GM19468 (cell line): ENCODE measurements around the gene MTX1.
A peak's percentile ranks its signal among the peaks of the same experiment; 100 is the strongest.

Source experiments
- ATAC-seq: cut with Tn5 transposase; IDR thresholded peaks from one replicate; pipeline ENCODE4 v1.9.1; 2021; ENCODE audit warnings: mild to moderate bottlenecking, moderate library complexity, moderate number of reproducible peaks; ENCODE audit not compliant: unreplicated experiment; ENCODE audit errors: extremely low read depth

MTX1 gene

DNA sequence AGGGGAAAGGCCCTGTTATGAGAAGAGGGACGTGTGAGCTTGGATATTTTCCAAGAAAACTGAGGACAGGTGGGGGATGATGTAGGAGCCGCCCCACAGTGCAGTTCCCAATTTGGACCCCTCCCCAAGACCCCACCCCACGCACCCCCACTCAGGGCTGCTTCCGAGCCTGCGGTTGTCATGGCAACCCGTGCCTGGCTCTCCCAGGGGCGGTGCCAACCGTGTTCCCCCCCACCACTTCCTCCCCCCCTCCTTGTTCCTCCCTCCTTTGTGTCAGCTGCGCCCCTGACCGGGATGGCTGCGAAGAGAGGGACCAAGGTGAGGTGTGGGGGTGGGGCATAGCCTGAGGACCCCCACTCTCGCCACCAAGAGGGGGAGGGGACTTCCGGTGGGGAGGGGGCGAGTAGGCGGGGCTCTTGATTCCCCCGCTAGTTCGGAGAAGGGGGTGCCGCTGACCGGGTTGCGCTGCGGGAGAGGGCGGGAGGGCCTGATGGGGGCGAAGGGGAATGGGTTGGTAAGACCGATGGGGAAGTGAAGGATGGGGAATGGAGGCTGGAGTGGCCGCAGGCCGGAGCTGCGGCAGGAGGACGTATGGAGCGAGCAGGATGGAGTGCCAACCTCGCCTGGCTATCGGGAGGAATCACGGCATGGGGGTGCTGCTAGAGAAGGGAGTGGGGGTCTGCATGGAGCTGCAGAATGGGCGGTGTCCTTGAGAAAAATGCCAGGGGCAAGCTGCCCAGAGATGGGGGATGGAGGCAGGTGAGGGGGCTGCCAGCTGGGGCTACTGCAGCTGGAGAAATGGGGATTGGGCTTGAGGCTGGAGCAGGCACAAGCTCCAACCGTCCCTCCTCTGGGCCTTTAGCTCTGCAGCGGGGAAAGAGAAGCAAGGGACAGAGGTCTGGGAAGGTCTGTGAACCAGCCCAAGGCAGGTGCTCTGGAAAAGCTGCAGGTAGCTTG lies 33.9 kb upstream of the MTX1 start:
- ATAC-seq, result no peak

DNA sequence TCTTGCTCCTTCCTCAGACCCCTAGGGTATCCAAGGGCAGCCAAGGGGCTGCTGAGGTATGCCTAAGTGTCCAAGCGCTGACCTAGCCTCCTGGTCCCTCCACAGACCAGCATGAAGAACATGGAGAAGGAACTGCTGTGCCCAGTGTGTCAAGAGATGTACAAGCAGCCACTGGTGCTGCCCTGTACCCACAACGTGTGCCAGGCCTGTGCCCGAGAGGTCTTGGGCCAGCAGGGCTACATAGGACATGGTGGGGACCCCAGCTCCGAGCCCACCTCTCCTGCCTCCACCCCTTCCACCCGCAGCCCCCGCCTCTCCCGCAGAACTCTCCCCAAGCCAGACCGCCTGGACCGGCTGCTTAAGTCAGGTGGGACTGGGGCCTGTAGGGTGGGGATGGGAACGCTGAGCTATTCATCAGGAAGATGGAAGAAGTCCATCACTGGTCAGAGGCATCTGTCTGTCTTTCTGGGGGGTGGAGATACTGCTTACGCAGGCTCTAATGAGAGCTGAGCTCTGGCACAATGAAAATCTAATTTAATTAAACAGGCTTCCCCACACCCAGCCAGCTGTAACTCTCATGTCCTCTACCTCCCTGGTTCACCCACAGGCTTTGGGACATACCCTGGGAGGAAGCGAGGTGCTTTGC lies 33.1 kb upstream of the MTX1 start:
- ATAC-seq, result no peak

DNA sequence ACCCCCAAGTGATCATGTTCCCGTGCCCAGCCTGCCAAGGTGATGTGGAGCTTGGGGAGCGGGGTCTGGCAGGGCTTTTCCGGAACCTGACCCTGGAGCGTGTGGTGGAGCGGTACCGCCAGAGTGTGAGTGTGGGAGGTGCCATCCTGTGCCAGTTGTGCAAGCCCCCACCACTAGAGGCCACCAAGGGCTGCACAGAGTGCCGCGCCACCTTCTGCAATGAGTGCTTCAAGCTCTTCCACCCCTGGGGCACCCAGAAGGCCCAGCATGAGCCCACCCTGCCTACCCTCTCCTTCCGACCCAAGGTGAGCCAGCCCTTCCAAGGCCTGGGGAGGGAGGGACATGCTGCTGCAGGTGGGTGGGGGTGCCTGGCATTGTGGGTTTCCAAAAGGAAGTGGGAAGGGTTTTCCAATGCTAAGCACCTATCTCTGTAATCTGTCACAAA lies 32.5 kb upstream of the MTX1 start:
- ATAC-seq, result no peak

DNA sequence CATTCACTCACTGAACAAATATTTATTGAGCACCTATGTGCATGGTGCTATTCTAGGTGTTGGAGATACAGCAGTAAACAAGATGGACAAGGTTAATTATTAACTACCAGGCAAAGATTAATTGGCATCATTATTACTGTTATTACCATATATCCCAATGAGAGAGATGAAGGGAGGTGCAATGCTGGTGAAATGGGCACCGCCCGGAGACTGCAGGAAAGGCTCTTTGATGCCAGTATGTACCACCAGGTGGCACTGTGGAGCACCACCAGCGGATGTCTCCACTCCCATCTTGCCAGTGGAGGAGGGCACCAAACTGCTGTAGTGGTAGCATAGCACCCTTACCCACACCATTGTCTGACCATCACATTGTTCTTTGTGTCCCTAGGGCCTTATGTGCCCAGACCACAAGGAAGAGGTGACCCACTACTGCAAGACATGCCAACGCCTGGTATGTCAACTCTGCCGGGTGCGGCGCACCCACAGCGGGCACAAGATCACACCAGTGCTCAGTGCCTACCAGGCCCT lies 31.9 kb upstream of the MTX1 start:
- ATAC-seq, result no peak

DNA sequence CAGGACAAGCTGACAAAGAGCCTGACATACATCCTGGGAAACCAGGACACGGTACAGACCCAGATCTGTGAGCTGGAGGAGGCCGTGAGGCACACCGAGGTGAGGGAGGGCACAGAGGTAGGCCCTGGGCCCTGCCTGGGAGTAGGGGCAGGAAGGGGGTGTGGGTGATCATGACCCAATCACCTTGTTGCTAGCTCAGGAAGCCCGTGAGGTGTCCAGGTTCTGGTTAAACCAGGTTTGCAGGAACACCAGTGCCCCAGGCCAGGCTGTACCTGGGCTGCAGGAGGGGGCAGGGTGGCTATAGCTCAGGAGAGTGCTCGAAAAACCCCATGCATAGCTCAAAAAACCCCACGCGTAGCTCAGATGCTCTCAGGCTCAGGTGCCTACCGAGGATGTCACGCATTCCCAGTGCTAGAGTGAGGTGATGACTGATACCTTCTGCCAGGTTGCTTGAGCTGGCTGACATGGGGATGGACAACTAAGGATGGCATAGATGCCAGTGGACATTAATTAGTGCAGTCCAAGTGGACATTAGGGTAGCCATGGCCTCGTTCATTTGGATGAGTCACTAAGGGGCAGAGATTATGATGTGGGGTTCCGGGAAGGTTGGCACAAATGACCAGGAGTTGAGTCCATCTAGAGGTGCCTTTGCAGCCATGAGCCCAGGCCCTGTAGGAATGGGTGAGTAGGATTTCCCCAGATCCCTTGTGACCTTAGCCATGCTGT lies 31.1 kb upstream of the MTX1 start:
- no peak for ATAC-seq

DNA sequence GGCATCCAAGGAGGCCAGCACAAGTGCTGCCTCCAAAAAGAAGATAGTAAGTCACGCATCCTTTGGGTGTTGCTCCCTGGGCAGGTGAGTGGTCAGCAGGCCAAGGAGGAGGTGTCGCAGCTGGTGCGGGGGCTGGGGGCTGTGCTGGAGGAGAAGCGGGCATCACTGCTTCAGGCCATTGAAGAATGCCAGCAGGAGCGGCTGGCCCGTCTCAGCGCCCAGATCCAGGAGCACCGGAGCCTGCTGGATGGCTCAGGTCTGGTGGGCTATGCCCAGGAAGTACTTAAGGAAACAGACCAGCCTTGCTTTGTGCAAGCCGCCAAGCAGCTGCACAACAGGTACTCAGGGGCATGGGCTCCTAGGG lies 30.6 kb upstream of the MTX1 start:
- no peak for ATAC-seq

DNA sequence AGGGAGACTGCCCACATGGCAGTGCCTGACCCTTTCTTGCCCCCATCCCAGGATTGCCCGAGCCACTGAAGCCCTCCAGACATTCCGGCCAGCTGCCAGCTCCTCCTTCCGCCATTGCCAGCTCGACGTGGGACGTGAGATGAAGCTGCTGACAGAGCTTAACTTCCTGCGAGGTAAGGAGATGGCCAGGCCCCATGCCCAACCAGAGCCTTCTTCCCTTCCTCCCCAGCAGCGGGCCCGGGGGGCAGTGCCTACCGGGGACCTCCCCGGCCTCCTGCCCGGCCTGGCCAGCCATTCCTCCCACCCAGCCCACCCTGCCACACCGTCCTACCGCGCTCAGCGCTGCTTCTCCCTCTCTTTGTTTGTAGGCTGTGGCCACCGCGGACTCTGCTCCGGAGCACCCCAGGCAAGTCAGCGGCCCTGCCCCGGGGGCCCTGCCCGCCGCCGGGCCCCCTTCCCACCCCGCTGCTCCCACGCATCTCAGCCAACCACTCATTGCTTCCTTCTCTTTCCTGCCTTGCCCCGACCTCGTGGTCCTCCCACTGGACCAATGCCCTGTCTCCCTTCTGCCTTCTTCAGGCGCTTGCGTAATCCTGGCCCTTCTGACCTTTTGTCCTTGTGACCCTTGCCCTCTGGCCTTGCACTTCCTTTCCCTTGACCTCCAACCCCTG lies 29.9 kb upstream of the MTX1 start:
- no peak for ATAC-seq

DNA sequence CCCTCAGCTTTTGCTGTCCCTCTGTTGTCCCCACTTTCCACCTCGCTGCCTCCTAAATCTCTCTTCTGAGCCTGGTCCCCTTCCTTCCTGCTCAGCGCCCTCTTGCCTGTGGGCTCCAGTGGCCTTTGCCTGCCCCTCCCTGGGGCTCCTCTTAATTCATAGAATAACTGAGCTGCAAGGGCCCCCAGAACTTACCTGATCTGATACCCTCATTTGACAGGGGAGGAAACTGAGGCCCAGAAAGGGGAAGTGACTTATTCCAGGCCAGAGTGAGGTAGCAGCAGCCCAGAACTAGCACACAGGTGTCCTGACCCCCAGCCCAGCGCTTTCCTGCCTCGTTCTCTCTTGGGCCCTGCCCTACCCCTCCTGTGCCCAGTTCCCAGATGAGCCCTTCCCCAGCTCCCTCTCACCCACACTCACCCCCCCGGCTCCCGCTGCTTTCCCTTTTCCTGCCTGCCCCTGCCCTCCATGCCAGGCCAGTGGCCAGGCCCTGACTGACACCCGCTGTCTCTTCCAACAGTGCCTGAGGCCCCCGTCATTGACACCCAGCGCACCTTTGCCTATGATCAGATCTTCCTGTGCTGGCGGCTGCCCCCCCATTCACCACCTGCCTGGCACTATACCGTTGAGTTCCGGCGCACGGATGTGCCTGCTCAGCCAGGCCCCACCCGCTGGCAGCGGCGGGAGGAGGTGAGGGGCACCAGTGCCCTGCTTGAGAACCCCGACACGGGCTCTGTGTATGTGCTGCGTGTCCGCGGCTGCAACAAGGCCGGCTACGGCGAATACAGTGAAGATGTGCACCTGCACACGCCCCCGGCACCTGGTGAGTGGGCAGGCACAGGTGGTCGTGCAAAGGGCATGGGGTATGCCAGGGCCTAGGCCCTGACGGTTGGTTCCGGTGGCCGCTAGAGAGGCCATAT lies 29.1 kb upstream of the MTX1 start:
- no peak for ATAC-seq

DNA sequence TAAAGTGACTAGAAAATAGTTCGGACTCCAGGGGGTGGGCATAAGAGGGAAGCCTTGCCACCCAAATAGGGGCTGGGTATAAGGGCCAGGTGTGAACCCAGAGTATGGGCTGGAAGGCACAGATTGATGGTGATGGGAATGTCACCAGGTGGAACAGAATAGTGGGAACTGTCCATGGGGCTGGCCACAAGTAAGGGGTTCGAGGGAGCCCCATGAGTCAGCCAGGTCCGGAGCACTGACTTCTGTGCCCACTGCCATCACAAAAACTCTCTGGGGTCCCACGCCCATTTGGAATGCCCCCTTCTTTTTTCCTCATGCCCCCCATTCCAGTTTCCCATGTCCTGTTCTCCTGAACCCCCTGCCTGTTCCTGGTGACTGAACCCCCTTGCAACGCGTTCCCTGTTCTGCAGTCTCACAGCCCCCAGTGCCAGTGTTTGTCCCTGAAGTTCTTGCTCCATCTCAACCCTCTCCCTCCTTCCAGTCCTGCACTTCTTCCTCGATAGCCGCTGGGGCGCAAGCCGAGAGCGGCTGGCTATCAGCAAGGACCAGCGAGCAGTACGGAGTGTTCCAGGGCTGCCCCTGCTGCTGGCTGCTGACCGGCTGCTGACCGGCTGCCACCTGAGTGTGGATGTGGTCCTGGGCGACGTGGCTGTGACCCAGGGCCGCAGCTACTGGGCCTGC lies 27.0 kb upstream of the MTX1 start:
- ATAC-seq, result no peak

DNA sequence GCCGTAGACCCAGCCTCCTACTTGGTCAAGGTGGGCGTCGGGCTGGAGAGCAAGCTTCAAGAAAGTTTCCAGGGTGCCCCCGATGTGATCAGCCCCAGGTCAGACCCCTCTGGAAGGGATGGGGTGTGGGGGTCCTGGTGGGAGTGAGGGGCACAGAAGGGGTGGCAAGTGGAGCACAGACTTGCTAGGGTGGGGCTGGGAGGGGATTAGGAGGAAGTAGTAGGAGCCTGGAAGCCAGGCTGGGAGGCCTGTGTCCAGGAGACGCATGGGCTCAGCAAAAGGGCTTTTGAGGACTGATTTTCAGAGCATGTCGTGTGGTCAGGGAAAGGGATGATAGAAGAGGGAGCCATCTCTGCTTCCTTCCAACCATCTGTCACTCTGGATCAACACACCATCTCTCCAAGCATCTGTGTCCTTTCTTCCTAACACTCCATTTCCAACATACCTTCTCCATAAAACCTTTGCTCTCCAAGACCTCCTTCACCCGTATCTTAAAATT lies 26.4 kb upstream of the MTX1 start:
- no peak for ATAC-seq

DNA sequence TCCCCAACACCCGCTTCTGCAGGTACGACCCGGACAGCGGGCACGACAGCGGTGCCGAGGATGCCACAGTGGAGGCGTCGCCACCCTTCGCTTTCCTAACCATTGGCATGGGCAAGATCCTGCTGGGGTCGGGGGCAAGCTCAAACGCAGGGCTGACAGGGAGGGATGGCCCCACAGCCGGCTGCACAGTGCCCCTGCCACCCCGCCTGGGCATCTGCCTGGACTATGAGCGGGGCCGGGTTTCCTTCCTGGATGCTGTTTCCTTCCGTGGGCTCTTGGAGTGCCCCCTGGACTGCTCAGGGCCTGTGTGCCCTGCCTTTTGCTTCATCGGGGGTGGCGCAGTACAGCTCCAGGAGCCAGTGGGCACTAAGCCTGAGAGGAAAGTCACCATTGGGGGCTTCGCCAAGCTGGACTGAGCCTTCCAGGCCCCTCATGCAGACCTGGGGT lies 24.7 kb upstream of the MTX1 start:
- no peak for ATAC-seq

DNA sequence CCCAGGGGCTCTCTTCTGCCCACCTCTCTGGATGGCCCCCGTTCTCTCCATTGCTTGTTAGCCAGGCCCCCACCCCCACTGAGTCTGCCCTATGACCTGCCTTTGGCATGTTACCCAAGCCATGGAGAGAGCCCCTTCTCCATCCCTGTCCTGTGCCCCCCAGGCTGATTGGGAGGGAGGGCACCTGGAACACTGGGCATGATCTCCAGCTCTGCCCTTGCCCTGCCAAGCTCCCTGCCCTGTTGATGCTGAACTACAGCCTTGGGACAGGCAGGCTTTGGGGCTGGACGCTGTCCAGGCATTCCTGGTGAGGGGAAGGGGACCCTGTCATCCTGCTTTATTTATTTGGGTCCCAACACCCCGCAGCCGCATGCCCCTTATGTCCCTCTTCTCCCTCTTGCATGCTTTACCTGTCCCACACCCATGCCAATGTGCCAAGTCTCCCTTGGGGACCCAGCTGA lies 24.1 kb upstream of the MTX1 start:
- no peak for ATAC-seq

DNA sequence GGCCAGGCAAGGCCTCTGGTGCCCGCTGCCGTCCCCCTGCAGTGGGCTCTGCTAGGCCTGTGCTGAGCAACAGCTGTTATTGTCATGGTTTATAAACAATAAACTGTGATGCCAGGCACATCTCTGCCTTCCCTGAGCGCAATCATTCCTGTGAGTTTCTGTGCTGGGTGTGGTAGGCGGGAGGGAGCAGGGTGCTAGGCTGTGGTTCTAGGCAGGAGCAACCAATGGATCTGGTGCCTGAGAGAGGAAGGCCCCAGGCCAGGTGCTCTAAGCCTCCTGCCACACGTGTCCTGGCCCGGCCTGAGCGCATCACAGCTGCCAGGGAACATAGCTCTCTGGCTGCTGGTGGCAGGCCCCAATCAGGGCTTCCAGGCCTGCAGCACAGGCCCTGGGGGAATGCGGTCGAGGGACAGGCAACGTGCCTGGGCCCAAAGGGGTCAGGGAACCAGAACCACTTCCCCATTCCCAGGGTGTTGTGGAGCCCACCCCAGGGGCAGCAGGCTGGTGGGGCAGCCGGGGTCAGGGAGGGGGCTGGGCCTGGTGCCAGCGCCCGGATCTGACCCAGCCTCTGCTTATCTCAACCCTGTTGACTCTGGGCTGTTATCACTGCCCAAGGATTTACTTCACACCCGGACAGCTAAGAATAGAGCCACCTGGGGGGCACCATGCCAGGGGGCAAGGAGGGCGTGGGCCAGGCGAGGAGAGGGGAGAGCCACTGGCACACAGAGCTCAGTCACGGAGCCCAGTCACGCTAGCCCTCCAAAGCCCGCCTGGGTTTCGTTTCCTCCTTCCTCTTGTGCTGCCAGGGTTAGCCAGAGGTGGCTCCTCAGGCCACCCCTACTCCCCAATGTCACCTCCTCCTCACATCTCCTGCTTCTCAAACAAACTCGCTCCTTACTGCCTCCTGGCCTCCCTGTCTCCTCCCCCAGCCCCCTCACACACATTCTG lies 23.4 kb upstream of the MTX1 start:
- ATAC-seq, result peak; percentile 63

DNA sequence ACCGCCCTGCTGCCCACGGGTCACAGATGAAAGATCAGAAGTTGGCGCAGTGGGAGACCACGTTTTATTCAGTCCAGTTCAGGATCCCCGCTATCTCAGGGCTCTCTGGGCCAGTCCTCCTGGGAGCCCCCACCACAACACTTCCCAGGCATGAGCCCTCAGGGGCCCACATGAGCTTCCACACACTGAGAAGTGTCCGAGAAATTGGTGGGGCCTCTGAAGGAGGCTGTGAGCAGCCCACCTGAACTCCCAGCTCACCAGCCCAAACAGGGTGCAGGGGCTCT lies 22.8 kb upstream of the MTX1 start:
- ATAC-seq, result no peak

DNA sequence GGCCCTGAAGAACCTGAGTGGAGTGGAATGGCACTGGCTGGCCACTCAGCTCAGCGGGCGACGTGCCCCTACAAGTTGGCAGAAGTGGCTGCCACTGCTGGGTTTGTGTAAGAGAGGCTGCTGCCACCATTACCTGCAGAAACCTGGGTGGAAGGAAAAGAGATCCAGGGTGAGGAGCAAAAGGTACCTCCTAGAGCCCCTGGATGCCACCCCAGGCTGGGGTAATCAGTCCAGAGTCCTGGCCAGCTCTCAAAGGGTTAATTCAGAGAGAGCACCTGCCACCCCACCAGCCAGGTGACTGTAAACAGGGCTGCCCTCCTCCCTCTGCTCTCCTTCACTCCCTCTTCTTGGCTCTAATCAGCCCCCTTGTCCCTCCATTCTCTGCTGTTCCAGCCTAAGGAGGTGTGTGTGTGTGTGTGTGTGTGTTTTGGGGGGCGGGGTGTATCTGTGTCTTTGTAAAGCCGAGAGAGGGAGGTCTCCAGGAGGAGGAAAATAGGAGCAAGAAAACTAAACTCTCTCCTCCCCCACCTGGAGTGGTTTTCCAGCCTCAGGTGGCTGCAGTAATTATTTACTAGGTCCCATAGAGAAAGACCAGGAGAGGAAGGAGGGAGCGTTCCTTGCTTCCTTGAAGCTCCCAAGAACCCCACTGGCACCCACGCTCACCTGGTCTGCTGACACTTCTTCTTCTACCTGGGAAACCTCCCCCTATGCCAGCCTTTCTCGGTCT lies 22.3 kb upstream of the MTX1 start:
- ATAC-seq, result no peak

DNA sequence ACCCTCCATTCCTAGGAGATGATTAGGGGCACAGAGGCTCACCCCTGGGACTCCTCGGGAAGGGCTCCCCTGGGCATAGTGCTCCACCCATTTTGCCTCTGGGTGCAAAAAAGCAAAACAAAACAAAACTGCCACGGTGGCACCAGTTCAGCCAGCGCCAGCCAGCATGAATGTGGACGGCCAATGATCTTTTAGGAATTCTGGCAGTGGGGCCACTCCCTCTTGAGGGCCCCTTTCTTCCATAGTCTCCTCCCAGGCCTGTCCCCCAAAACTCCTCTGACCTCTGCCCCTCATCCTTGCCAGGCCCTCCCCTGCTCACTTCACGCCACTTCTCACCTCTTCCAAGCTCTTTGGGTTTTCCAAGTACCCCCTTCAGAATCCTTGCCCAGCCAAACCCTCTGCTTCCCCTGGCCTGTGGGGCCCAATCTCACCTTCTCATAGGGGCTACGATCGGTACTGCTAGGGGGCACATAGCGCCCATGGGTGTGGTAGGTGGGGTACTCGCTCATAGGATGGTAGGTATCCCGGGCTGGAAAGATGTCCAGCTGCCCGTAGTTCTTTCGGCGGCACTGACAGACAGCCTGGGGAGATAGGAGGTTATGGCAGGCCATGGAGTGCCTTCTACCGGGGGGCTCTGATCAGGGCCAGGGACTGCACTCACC lies 21.6 kb upstream of the MTX1 start:
- no peak for ATAC-seq
